ENCODE measurements around the gene SPTLC2. TPM values are rescaled to one million over a fixed set of nuclear protein-coding genes. Genes with fewer than 3 reads are reported as not detected.

Gene SPTLC2
- total RNA-seq, 1 donor from 2014 or later = 40.9 TPM

- no peak for TF ChIP-seq CTCF (conservative IDR thresholded peaks at IDR 0.05)
- no peak overlapping the region for H3K4me3 Mint-ChIP-seq
- H3K4me1 Mint-ChIP-seq (ENCODE audit: unreplicated experiment) = peaks cover 20% of the 10 kb centered on the region
- no peak for DNase-seq (ENCODE audit: extremely low spot score, unreplicated experiment)
- H3K27me3 Mint-ChIP-seq = no peaks in the 10 kb centered on the region
- peaks cover 12% of the 10 kb centered on the region for H3K36me3 Mint-ChIP-seq
- no peaks in the 10 kb centered on the region for H3K9me3 Mint-ChIP-seq
- no peak overlapping the region for H3K27ac Mint-ChIP-seq
These were observed 32.8 kb downstream of the SPTLC2 start for GRCh38 chr14:77583657-77584056.

GRCh38 chr14:77582511-77582910 lies 33.9 kb downstream of the SPTLC2 start:
- no peak for TF ChIP-seq CTCF (conservative IDR thresholded peaks at IDR 0.05)
- Mint-ChIP-seq H3K27ac (no peak overlapping the region), H3K4me1 (ENCODE audit: unreplicated experiment) (peaks cover 20% of the 10 kb centered on the region), H3K9me3 (no peaks in the 10 kb centered on the region), H3K27me3 (no peaks in the 10 kb centered on the region), H3K4me3 (peak overlapping the region; percentile 25), H3K36me3 (peaks cover 12% of the 10 kb centered on the region)
- no peak for DNase-seq (ENCODE audit: extremely low spot score, unreplicated experiment)

- peak overlapping the region; percentile 78 for H3K27ac Mint-ChIP-seq
- no peak overlapping the region for H3K4me3 Mint-ChIP-seq
- no peak for DNase-seq (ENCODE audit: extremely low spot score, unreplicated experiment)
- no peaks in the 10 kb centered on the region for H3K27me3 Mint-ChIP-seq
- no peaks in the 10 kb centered on the region for H3K9me3 Mint-ChIP-seq
- H3K4me1 Mint-ChIP-seq (ENCODE audit: unreplicated experiment) = peaks cover 20% of the 10 kb centered on the region
- no peak for TF ChIP-seq CTCF (conservative IDR thresholded peaks at IDR 0.05)
- H3K36me3 Mint-ChIP-seq = peaks cover 11% of the 10 kb centered on the region
These were observed 35.4 kb downstream of the SPTLC2 start for GRCh38 chr14:77580964-77581505.

GRCh38 chr14:77580477-77580876 lies 36.0 kb downstream of the SPTLC2 start:
- H3K36me3 Mint-ChIP-seq = peaks cover 12% of the 10 kb centered on the region
- no peak for DNase-seq (ENCODE audit: extremely low spot score, unreplicated experiment)
- peak overlapping the region; percentile 78 for H3K27ac Mint-ChIP-seq
- H3K4me3 Mint-ChIP-seq = no peak overlapping the region
- H3K4me1 Mint-ChIP-seq (ENCODE audit: unreplicated experiment) = peaks cover 16% of the 10 kb centered on the region
- no peaks in the 10 kb centered on the region for H3K9me3 Mint-ChIP-seq
- H3K27me3 Mint-ChIP-seq = no peaks in the 10 kb centered on the region
- no peak for TF ChIP-seq CTCF (conservative IDR thresholded peaks at IDR 0.05)

- peak overlapping the region; percentile 26 for H3K27ac Mint-ChIP-seq
- peaks cover 13% of the 10 kb centered on the region for H3K4me1 Mint-ChIP-seq (ENCODE audit: unreplicated experiment)
- no peak for DNase-seq (ENCODE audit: extremely low spot score, unreplicated experiment)
- peaks cover 12% of the 10 kb centered on the region for H3K36me3 Mint-ChIP-seq
- TF ChIP-seq CTCF (conservative IDR thresholded peaks at IDR 0.05) = no peak
- no peak overlapping the region for H3K4me3 Mint-ChIP-seq
- no peaks in the 10 kb centered on the region for H3K9me3 Mint-ChIP-seq
- H3K27me3 Mint-ChIP-seq = no peaks in the 10 kb centered on the region
These were observed 36.7 kb downstream of the SPTLC2 start for GRCh38 chr14:77579780-77580179.

GRCh38 chr14:77579065-77579464 lies 37.4 kb downstream of the SPTLC2 start:
- Mint-ChIP-seq H3K27ac (peak overlapping the region; percentile 22), H3K27me3 (no peaks in the 10 kb centered on the region), H3K4me1 (ENCODE audit: unreplicated experiment) (peaks cover 13% of the 10 kb centered on the region), H3K36me3 (peaks cover 18% of the 10 kb centered on the region), H3K4me3 (no peak overlapping the region), H3K9me3 (no peaks in the 10 kb centered on the region)
- no peak for DNase-seq (ENCODE audit: extremely low spot score, unreplicated experiment)
- no peak for TF ChIP-seq CTCF (conservative IDR thresholded peaks at IDR 0.05)
